HL-60 (cell line): ENCODE results near the gene MRI1.

Experiments used
- CTCF ChIP-seq: IDR thresholded peaks from one replicate; pipeline ENCODE4 v1.5.1; 2011; ENCODE audit warnings: low read length, control low read depth, inconsistent platforms; ENCODE audit not compliant: insufficient read depth
- GABPA ChIP-seq: IDR thresholded peaks from 2 replicates; pipeline ENCODE4 v1.6.1; 2012; ENCODE audit warnings: low read depth
- POLR2AphosphoS5 ChIP-seq: IDR thresholded peaks from 2 replicates; pipeline ENCODE4 v1.6.1; 2012; ENCODE audit warnings: low read depth
- SPI1 ChIP-seq: IDR thresholded peaks from 2 replicates; pipeline ENCODE4 v1.6.1; 2012; ENCODE audit warnings: low read depth, mild to moderate bottlenecking, borderline replicate concordance
- TF ChIP-seq, protein P1 (sequence below): IDR thresholded peaks from 2 replicates; pipeline ENCODE4 v1.6.1; 2012; ENCODE audit warnings: low read depth; ENCODE audit not compliant: insufficient replicate concordance

GRCh38 chr19:13799669-13800068, 35.3 kb downstream of the MRI1 start:
- TF ChIP-seq CTCF (no peak), POLR2AphosphoS5 (no peak), GABPA (no peak), SPI1 (no peak)
- TF ChIP-seq, protein P1, sequence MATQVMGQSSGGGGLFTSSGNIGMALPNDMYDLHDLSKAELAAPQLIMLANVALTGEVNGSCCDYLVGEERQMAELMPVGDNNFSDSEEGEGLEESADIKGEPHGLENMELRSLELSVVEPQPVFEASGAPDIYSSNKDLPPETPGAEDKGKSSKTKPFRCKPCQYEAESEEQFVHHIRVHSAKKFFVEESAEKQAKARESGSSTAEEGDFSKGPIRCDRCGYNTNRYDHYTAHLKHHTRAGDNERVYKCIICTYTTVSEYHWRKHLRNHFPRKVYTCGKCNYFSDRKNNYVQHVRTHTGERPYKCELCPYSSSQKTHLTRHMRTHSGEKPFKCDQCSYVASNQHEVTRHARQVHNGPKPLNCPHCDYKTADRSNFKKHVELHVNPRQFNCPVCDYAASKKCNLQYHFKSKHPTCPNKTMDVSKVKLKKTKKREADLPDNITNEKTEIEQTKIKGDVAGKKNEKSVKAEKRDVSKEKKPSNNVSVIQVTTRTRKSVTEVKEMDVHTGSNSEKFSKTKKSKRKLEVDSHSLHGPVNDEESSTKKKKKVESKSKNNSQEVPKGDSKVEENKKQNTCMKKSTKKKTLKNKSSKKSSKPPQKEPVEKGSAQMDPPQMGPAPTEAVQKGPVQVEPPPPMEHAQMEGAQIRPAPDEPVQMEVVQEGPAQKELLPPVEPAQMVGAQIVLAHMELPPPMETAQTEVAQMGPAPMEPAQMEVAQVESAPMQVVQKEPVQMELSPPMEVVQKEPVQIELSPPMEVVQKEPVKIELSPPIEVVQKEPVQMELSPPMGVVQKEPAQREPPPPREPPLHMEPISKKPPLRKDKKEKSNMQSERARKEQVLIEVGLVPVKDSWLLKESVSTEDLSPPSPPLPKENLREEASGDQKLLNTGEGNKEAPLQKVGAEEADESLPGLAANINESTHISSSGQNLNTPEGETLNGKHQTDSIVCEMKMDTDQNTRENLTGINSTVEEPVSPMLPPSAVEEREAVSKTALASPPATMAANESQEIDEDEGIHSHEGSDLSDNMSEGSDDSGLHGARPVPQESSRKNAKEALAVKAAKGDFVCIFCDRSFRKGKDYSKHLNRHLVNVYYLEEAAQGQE = no peak
